Large intestine (tissue), 3 donors: Measurements from ENCODE around the gene GATD1. TPM values are rescaled to one million over a fixed set of nuclear protein-coding genes. Genes with fewer than 3 reads are reported as not detected.
"Not testable (repeated sequence)": the region's sequence is repeated elsewhere in the genome, so short reads cannot be mapped to it uniquely, and the experiment has no call there.

Experiments used
- DNase-seq, 2 donors: peaks; one replicate each; pipeline versions ENCODE4 v3.0.0 to v3.0.0-alpha.2; 2013
- H3K27ac ChIP-seq: one replicate; pipeline ENCODE4 v1.5.1; 2013; ENCODE audit warnings: low read length
- H3K27me3 ChIP-seq: 2 replicates; pipeline ENCODE4 v1.6.1; 2013; ENCODE audit warnings: low read length; ENCODE audit not compliant: control insufficient read depth, insufficient read depth
- H3K36me3 ChIP-seq: 2 replicates; pipeline ENCODE4 v1.6.1; 2013; ENCODE audit warnings: low read length; ENCODE audit not compliant: control insufficient read depth, insufficient read depth
- H3K4me1 ChIP-seq: one replicate; pipeline ENCODE4 v1.6.1; 2013; ENCODE audit warnings: low read length; ENCODE audit not compliant: control insufficient read depth, insufficient read depth
- H3K4me3 ChIP-seq: one replicate; pipeline ENCODE4 v1.5.1; 2013; ENCODE audit warnings: low read length
- H3K9me3 ChIP-seq: one replicate; pipeline ENCODE4 v1.6.1; 2013; ENCODE audit warnings: mild to moderate bottlenecking, low read depth, low read length, moderate library complexity; ENCODE audit not compliant: control insufficient read depth
- WGBS: methylation state at CpG from one replicate; pipeline ENCODE4 v1.1.5; 2013; ENCODE audit warnings: low lambda C conversion rate; ENCODE audit not compliant: insufficient coverage; 5-methylcytosine and 5-hydroxymethylcytosine counted together
- polyA plus RNA-seq: library from polyadenylated mRNA; unstranded; fragments of 120-200 nt; gene quantifications from one replicate; pipeline ENCODE4 v1.2.1, GENCODE V29; 2013

The GATD1 gene
- polyA plus RNA-seq, 1 donor, result 58.1 TPM

GRCh38 chr11:761526-762108, 15.7 kb downstream of the GATD1 start:
- Histone ChIP-seq H3K36me3 (peaks cover 78% of the 10 kb centered on the region), H3K27me3 (no peaks in the 10 kb centered on the region), H3K4me3 (no peak overlapping the region), H3K4me1 (peaks cover 14% of the 10 kb centered on the region), H3K27ac (no peak overlapping the region), H3K9me3 (no peaks in the 10 kb centered on the region)
- 100% methylated on average over 3 of the region's 8 CpGs for WGBS
- no peak for DNase-seq

DNA sequence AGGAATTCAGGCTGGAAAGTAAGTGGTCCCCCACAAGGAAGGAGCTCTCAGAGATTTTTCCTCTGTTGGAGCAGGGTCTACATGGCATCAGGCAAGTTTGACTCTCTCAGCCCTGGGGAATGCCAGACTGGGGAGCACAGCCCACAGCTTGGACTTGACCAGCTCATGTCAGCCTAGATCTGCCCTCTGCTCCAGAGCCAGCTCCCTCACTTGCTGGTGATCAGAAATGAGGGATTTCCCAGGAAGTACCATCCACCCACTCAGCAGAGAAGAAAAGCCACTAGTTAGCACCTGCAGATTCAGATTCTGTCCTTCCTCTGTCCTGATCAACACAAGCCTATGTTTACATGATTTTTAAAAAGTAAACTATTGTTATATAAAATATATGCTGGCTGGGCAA, 17.1 kb downstream of the GATD1 start:
- H3K4me3 ChIP-seq, result no peak overlapping the region
- H3K4me1 ChIP-seq, result peaks cover 14% of the 10 kb centered on the region
- H3K9me3 ChIP-seq, result no peaks in the 10 kb centered on the region
- peaks cover 79% of the 10 kb centered on the region for H3K36me3 ChIP-seq
- no peaks in the 10 kb centered on the region for H3K27me3 ChIP-seq
- no peak overlapping the region for H3K27ac ChIP-seq
- no peak for DNase-seq

DNA sequence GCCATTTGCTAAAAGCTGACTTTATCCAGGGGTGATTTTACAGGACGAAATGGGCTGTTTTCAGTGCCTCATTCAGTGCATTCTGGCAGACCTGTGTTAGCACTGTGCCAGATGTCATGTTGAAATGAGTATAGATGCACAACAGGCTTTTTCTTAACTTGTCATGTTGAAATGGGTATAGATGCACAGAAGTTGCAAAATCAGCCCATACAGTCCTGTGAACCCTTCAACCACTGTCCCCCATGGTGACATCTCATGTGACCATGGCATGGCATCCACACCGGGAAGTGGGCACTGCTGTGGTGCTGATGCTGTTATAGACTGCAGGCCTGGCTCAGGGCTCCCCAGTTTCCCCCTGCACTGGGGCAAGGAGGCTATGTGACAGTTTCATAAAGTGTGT, 27.6 kb downstream of the GATD1 start:
- Histone ChIP-seq H3K27me3 (no peaks in the 10 kb centered on the region), H3K27ac (no peak overlapping the region), H3K4me3 (no peak overlapping the region), H3K4me1 (peaks cover 16% of the 10 kb centered on the region), H3K36me3 (peaks cover 3% of the 10 kb centered on the region), H3K9me3 (no peaks in the 10 kb centered on the region)
- DNase-seq, result no peak
- no CpG with 5 or more reads among the region's 2 CpGs for WGBS

DNA sequence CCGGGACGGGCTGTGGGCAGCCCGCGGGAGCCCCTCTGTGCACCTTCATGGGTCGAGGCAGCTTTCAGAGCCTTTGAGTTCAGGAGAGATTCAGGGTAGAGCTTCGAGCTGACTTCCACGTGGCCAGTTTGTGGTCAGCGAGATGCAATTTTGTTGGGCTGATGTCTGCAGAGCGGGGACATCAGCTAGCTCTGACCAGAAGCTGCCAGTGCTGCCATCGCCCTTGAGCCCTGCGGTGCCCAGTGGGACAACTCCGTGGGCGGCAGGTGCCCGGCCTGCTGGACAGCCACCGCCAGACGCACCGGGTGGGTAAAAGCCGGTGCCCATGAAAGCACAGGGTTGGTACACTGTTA, 29.3 kb downstream of the GATD1 start:
- H3K4me1 ChIP-seq, result peaks cover 16% of the 10 kb centered on the region
- peaks cover 3% of the 10 kb centered on the region for H3K36me3 ChIP-seq
- H3K27ac ChIP-seq, result no peak overlapping the region
- WGBS, result no CpG with 5 or more reads among the region's 18 CpGs
- H3K27me3 ChIP-seq, result no peaks in the 10 kb centered on the region
- no peak for DNase-seq
- no peaks in the 10 kb centered on the region for H3K9me3 ChIP-seq
- peak overlapping the region; percentile 62 for H3K4me3 ChIP-seq

GRCh38 chr11:747158-748006, 29.9 kb downstream of the GATD1 start, which contains the start of gene TALDO1:
Gene TALDO1 (plus strand): TSS chr11:747464. CDS start chr11:747482, 18 bp downstream.
- WGBS, result no CpG with 5 or more reads among the region's 112 CpGs
- Histone ChIP-seq H3K4me1 (peaks cover 16% of the 10 kb centered on the region), H3K36me3 (peaks cover under 1% of the 10 kb centered on the region), H3K27me3 (no peaks in the 10 kb centered on the region), H3K27ac (peak within 1 kb of the TSS; percentile 64), H3K4me3 (peak within 1 kb of the TSS; percentile 63), H3K9me3 (no peaks in the 10 kb centered on the region)
- DNase-seq, result peak; percentile 87 to 92

DNA sequence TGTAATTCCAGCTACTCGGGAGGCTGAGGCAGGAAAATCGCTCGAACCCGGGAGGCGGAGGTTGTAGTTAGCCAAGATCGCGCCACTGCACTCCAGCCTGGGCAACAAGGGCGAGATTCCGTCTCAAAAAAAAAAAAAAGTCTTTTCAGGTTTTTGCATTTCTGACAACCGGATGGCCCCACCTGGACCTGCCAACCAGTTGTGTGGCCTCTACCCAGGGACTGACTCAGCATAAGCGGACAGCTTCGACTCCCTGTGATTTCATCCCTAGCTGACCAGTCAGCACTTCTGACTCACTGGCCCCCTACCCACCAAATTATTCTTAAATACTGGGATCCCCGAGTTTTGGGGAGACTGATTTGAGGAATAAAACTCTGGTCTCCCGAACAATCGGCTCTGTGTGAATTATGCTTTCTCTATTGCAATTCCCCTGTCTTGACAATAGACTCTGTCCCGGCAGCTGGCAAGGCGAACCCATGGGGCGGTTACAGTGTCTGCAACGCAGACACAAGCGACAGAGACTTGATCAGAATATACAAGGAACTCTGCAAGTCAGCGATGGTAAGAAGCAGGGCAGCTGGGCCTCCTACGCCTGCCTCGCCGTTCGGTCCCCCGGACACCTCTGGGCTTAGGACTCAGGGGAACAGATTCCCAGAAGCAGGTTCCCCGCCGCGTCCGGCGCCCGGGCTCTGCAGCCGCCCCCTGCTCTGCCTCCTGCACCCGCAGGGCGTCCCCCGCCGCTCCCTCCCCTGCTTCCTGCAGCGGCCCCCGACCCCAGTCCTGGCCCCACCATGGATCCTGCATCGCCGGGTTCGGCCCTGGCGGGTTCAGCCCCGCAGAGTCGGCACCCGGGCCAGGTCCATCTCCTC, 30.8 kb downstream of the GATD1 start:
- Histone ChIP-seq H3K36me3 (no peaks in the 10 kb centered on the region), H3K9me3 (no peaks in the 10 kb centered on the region), H3K27me3 (no peaks in the 10 kb centered on the region), H3K27ac (peak overlapping the region; percentile 64), H3K4me3 (peak overlapping the region; percentile 63), H3K4me1 (peaks cover 16% of the 10 kb centered on the region)
- DNase-seq, result no peak
- WGBS, result no CpG with 5 or more reads among the region's 46 CpGs

GRCh38 chr11:745428-745827, 31.9 kb downstream of the GATD1 start:
- DNase-seq, result no peak
- Histone ChIP-seq H3K27ac (no peak overlapping the region), H3K4me3 (no peak overlapping the region), H3K9me3 (no peaks in the 10 kb centered on the region), H3K36me3 (no peaks in the 10 kb centered on the region), H3K4me1 (peaks cover 16% of the 10 kb centered on the region), H3K27me3 (no peaks in the 10 kb centered on the region)
- no CpG with 5 or more reads among the region's 1 CpG for WGBS

DNA sequence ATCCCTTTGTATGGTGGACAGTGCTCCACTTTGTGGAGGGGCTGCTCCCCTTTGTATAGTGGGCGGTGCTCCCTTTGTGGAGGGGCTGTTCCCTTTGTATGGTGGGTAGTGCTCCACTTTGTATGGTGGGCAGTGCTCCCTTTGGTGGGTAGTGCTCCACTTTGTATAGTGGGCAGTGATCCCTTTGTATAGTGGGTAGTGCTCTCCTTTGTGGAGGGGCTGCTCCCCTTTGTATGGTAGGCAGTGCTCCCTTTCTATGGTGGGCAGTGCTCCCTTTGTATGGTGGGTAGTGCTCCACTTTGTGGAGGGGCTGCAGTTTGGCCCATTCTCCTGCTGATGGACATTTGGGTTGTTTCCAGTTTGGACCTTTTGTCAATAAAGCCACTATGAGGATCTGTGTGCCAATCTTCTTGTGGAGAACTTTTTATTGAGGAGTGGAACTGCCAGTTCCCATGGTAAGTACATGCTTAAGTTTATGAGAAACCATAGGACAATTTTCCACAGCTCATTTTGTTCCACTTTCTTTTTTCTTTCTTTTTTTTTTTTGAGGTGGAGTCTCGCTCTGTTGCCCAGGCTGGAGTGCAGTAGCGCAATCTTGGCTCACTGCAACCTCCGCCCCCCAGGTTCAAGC, 34.6 kb downstream of the GATD1 start:
- Histone ChIP-seq H3K27me3 (no peaks in the 10 kb centered on the region), H3K4me3 (no peak overlapping the region), H3K27ac (no peak overlapping the region), H3K4me1 (peaks cover 8% of the 10 kb centered on the region), H3K9me3 (no peaks in the 10 kb centered on the region), H3K36me3 (no peaks in the 10 kb centered on the region)
- no peak for DNase-seq
- no CpG with 5 or more reads among the region's 4 CpGs for WGBS

DNA sequence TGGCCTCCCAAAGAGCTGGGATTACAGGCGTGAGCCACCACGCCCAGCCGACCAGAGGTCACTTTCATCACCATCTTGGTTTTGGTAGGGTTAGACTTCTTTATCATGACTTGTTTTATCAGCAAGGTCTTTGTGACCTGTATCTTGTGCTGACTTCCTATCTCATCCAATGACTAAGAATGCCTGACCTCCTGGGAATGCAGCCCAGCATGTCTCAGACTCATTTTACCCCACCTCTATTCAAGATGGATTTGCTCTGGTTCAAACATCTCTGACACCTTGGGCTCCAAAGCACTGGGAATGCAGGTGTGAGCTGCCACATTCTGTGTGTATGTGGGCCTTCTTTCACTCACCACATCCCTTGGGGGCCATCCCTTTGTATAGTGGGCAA, 35.1 kb downstream of the GATD1 start:
- H3K27ac ChIP-seq, result no peak overlapping the region
- H3K9me3 ChIP-seq, result no peaks in the 10 kb centered on the region
- peaks cover 12% of the 10 kb centered on the region for H3K4me1 ChIP-seq
- no peaks in the 10 kb centered on the region for H3K36me3 ChIP-seq
- no CpG with 5 or more reads among the region's 3 CpGs for WGBS
- DNase-seq, result no peak
- no peak overlapping the region for H3K4me3 ChIP-seq
- H3K27me3 ChIP-seq, result peaks cover 4% of the 10 kb centered on the region

- not testable (repeated sequence) for H3K27me3 ChIP-seq, H3K9me3 ChIP-seq, DNase-seq, H3K27ac ChIP-seq, H3K4me1 ChIP-seq, H3K36me3 ChIP-seq, H3K4me3 ChIP-seq
- WGBS, result 66% methylated on average over 3 of the region's 10 CpGs
Observed at GRCh38 chr11:737899-738298, 39.4 kb downstream of the GATD1 start.
